ENCODE results near the gene SPTBN4. TPM values are rescaled to one million over a fixed set of nuclear protein-coding genes. Genes with fewer than 3 reads are reported as not detected.

The SPTBN4 gene
- total RNA-seq, 1 experiment from 2014 or later = 0.82 TPM

DNA sequence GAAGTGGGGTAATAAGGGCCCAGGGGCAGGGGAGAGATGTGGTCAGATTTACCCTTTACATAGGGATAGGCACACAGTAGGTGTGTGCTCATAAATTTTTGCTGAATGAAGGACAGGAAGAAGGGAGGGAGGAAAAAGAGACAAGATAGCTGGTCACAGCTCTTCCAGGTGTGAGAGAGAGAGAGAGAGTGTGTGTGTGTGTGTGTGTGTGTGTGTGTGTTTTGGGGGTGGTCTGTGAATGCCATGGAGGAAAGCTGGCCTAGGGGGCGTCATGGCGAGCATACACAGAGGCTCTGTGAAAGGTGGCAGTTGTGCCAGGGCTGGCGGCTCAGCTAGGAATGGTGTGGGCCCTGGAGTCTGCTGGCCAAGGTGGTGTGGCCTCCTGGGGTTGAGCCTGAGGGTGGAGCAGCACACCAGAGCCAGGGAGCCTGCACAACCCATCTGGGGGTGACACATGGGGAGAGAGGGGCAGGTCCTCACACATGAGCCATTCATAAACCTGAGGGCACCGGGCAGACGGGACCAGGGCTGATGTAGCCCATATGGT is 47.7 kb upstream of the SPTBN4 start:
- Histone ChIP-seq H3K4me1 (0 out of 2 replicates have a peak, but pooled peaks cover 4% of the 10 kb centered on the region), H3K9me3 (no peaks in the 10 kb centered on the region), H3K36me3 (ENCODE audit: control insufficient read depth, insufficient read depth, low read length) (no peaks in the 10 kb centered on the region; the same call in 1 of the 2 replicates), H3K27me3 (replicated peaks; ENCODE audit: control insufficient read depth, insufficient read depth, low read length) (no peaks in the 10 kb centered on the region), H3K4me3 (ENCODE audit: low read depth, low read length) (no peak overlapping the region)
- Mint-ChIP-seq H3K27ac (ENCODE audit: unreplicated experiment) (no peak overlapping the region), H3K27me3 (ENCODE audit: insufficient read depth, unreplicated experiment) (no peaks in the 10 kb centered on the region), H3K4me3 (ENCODE audit: unreplicated experiment) (peak overlapping the region; percentile 2), H3K4me1 (ENCODE audit: low read depth, unreplicated experiment) (peaks cover 9% of the 10 kb centered on the region), H3K36me3 (ENCODE audit: insufficient read depth, unreplicated experiment) (peaks cover 8% of the 10 kb centered on the region), H3K9me3 (ENCODE audit: unreplicated experiment) (no peaks in the 10 kb centered on the region)
- intact Hi-C loops (cut with micrococcal nuclease; ENCODE audit: unreplicated experiment) = no loop called here
- ChIA-PET POLR2A (interaction anchor here (0.6 kb wide), 1 partner anchor 102 kb away, joined by 3 read pairs; no protein-coding TSS in a partner anchor), CTCF (interaction anchor here (2.6 kb wide), 1 partner anchor 15 kb away, joined by 16 read pairs; no protein-coding TSS in a partner anchor)
- no TSS peak for BruUV-seq (replicated peaks)
- TF ChIP-seq, protein P1, sequence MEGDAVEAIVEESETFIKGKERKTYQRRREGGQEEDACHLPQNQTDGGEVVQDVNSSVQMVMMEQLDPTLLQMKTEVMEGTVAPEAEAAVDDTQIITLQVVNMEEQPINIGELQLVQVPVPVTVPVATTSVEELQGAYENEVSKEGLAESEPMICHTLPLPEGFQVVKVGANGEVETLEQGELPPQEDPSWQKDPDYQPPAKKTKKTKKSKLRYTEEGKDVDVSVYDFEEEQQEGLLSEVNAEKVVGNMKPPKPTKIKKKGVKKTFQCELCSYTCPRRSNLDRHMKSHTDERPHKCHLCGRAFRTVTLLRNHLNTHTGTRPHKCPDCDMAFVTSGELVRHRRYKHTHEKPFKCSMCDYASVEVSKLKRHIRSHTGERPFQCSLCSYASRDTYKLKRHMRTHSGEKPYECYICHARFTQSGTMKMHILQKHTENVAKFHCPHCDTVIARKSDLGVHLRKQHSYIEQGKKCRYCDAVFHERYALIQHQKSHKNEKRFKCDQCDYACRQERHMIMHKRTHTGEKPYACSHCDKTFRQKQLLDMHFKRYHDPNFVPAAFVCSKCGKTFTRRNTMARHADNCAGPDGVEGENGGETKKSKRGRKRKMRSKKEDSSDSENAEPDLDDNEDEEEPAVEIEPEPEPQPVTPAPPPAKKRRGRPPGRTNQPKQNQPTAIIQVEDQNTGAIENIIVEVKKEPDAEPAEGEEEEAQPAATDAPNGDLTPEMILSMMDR (IDR thresholded peaks at IDR 0.05; ENCODE audit: insufficient read depth in 1 of 2, low read depth in 1 of 2, low read length in 1 of 2, severe bottlenecking in 1 of 2, unreplicated experiment in 1 of 2) = no peak
- DNase-seq = no peak

DNA sequence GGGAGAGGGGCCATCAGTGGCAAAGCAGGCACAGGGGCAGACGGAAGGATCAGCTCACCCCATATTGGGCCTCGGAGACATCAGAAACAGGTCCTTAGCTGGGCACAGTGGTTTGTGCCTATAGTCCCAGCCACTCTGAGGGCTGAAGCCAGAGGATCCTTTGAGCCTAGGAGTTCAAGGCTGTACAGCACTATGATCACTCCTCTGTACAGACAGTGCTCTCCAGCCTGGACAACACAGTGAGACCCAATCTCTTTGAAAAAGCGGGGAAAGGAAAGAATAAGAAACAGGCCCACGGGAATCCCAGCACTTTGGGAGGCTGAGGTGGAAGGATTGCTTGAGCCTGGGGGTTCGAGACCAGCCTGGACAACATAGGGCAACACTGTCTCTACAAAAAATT is 47.0 kb upstream of the SPTBN4 start:
- Mint-ChIP-seq H3K27ac (ENCODE audit: unreplicated experiment) (no peak overlapping the region), H3K4me3 (ENCODE audit: unreplicated experiment) (peak overlapping the region; percentile 38), H3K36me3 (ENCODE audit: insufficient read depth, unreplicated experiment) (peaks cover 10% of the 10 kb centered on the region), H3K4me1 (ENCODE audit: low read depth, unreplicated experiment) (peaks cover 15% of the 10 kb centered on the region), H3K27me3 (ENCODE audit: insufficient read depth, unreplicated experiment) (no peaks in the 10 kb centered on the region), H3K9me3 (ENCODE audit: unreplicated experiment) (no peaks in the 10 kb centered on the region)
- intact Hi-C loops (cut with micrococcal nuclease; ENCODE audit: unreplicated experiment) = loop anchor here (2.0 kb wide), 2 partner anchors 15 to 71 kb away; partner anchors contain the start of genes C19orf47 and PLD3
- 0 out of 2 replicates have a peak, but pooled peaks cover 4% of the 10 kb centered on the region for H3K4me1 ChIP-seq
- BruUV-seq (replicated peaks) = no TSS peak
- ChIA-PET POLR2A (interaction anchor here (0.6 to 1.9 kb wide), 3 partner anchors 14 to 203 kb away, joined by 5 to 45 read pairs (median 20); no protein-coding TSS in a partner anchor), CTCF (interaction anchor here (1.2 to 2.6 kb wide), 3 partner anchors 14 to 121 kb away, joined by 3 to 19 read pairs (median 16); no protein-coding TSS in a partner anchor)
- no peak for DNase-seq
- no peaks in the 10 kb centered on the region; the same call in 1 of the 2 replicates for H3K36me3 ChIP-seq (ENCODE audit: control insufficient read depth, insufficient read depth, low read length)
- no peaks in the 10 kb centered on the region for H3K27me3 ChIP-seq (replicated peaks; ENCODE audit: control insufficient read depth, insufficient read depth, low read length)
- H3K4me3 ChIP-seq (ENCODE audit: low read depth, low read length) = no peak overlapping the region
- no peaks in the 10 kb centered on the region for H3K9me3 ChIP-seq
- TF ChIP-seq, protein P1 (IDR thresholded peaks at IDR 0.05; ENCODE audit: insufficient read depth in 1 of 2, low read depth in 1 of 2, low read length in 1 of 2, severe bottlenecking in 1 of 2, unreplicated experiment in 1 of 2) = no peak

DNA sequence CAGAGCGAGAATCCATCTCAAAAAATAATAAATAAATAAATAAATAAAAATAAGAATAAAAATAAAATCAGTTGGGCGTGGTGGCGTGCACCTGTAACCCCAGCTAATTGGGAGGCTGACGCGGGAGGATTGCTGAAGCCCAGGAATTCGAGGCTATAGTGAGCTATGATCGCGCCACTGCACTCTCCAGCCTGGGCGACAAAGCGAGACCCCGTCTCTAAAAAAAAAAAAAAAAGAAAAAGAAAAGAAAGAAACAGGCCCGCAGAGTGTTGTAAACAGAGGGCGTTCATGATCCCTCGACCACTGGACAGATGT is 46.4 kb upstream of the SPTBN4 start:
- TF ChIP-seq, protein P1 (IDR thresholded peaks at IDR 0.05; ENCODE audit: insufficient read depth in 1 of 2, low read depth in 1 of 2, low read length in 1 of 2, severe bottlenecking in 1 of 2, unreplicated experiment in 1 of 2) = no peak
- CTCF ChIA-PET = interaction anchor here (0.6 to 2.6 kb wide), 23 partner anchors 10 to 1117 kb away, joined by 3 to 24 read pairs (median 5); partner anchors contain the start of genes BLVRB, C19orf47, PLD3 and SERTAD3
- H3K36me3 Mint-ChIP-seq (ENCODE audit: insufficient read depth, unreplicated experiment) = peaks cover 17% of the 10 kb centered on the region
- H3K4me1 Mint-ChIP-seq (ENCODE audit: low read depth, unreplicated experiment) = peaks cover 15% of the 10 kb centered on the region
- H3K9me3 ChIP-seq = no peaks in the 10 kb centered on the region
- intact Hi-C loops (cut with micrococcal nuclease; ENCODE audit: unreplicated experiment) = loop anchor here (2.0 kb wide), 2 partner anchors 16 to 72 kb away; partner anchors contain the start of genes C19orf47 and PLD3
- peak overlapping the region; percentile 81 for H3K4me3 Mint-ChIP-seq (ENCODE audit: unreplicated experiment)
- no peaks in the 10 kb centered on the region for H3K27me3 ChIP-seq (replicated peaks; ENCODE audit: control insufficient read depth, insufficient read depth, low read length)
- H3K36me3 ChIP-seq (ENCODE audit: control insufficient read depth, insufficient read depth, low read length) = no peaks in the 10 kb centered on the region; the same call in 1 of the 2 replicates
- DNase-seq = no peak
- peak overlapping the region; percentile 57 for H3K4me3 ChIP-seq (ENCODE audit: low read depth, low read length)
- 0 out of 2 replicates have a peak, but pooled peaks cover 4% of the 10 kb centered on the region for H3K4me1 ChIP-seq
- no peaks in the 10 kb centered on the region for H3K27me3 Mint-ChIP-seq (ENCODE audit: insufficient read depth, unreplicated experiment)
- H3K9me3 Mint-ChIP-seq (ENCODE audit: unreplicated experiment) = no peaks in the 10 kb centered on the region
- POLR2A ChIA-PET = interaction anchor here (0.6 to 1.9 kb wide), 18 partner anchors 10 to 984 kb away, joined by 3 to 45 read pairs (median 8); partner anchors contain the start of genes BLVRB, C19orf47, PLD3 and RPS16
- no TSS peak for BruUV-seq (replicated peaks)
- peak overlapping the region; percentile 92 for H3K27ac Mint-ChIP-seq (ENCODE audit: unreplicated experiment)
